Measurements from ENCODE around the gene SUSD5. TPM values are rescaled to one million over a fixed set of nuclear protein-coding genes. Genes with fewer than 3 reads are reported as not detected.
"Not testable (repeated sequence)": the region's sequence is repeated elsewhere in the genome, so short reads cannot be mapped to it uniquely, and the experiment has no call there.

Gene SUSD5
- total RNA-seq, 2 donors from 2014 or later: not detected

DNA sequence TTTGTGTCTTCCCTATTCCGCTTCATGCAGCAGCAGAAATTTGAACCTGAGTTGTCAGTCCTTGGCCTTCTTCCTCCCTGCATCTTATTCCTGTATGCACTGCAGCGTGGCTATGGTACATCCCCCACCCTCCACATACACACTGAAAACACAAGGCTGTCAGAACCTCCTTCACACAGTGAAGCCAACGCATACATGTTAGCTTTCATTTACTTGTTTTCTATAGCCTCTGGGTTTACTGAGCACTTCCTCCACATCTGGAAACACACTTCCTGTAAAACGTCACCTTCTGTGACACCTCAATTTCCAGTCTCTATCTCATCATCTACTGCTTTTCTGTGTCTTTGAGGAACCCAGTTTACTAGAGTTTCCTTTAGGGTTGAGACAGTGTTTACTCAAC lies 47.0 kb downstream of the SUSD5 start:
- H3K27ac Mint-ChIP-seq: no peak overlapping the region

GRCh38 chr3:33170531-33170930 lies 48.1 kb downstream of the SUSD5 start:
- H3K27ac Mint-ChIP-seq: no peak overlapping the region
- ATAC-seq: no peak

More for the DNA sequence above, 47.0 kb downstream of the SUSD5 start:
- DNase-seq (ENCODE audit: low spot score in 2 of 2): no peak
- peak in 1 of 2 donors; percentile 63 for ATAC-seq
- no peaks in the 10 kb centered on the region for H3K36me3 Mint-ChIP-seq
- peaks cover 0 to 5% of the 10 kb centered on the region in 2 donors for H3K9me3 Mint-ChIP-seq

GRCh38 chr3:33167716-33168336 lies 50.8 kb downstream of the SUSD5 start:
- peaks cover 0 to 5% of the 10 kb centered on the region in 2 donors for H3K9me3 Mint-ChIP-seq
- no peak overlapping the region for H3K27ac Mint-ChIP-seq
- no peak for ATAC-seq
- H3K36me3 Mint-ChIP-seq: no peaks in the 10 kb centered on the region
- no peak for DNase-seq (ENCODE audit: low spot score in 2 of 2)

More at GRCh38 chr3:33170531-33170930, 48.1 kb downstream of the SUSD5 start:
- no peaks in the 10 kb centered on the region for H3K36me3 Mint-ChIP-seq
- H3K9me3 Mint-ChIP-seq: peaks cover 0 to 5% of the 10 kb centered on the region in 2 donors
- no peak for DNase-seq (ENCODE audit: low spot score in 2 of 2)

DNA sequence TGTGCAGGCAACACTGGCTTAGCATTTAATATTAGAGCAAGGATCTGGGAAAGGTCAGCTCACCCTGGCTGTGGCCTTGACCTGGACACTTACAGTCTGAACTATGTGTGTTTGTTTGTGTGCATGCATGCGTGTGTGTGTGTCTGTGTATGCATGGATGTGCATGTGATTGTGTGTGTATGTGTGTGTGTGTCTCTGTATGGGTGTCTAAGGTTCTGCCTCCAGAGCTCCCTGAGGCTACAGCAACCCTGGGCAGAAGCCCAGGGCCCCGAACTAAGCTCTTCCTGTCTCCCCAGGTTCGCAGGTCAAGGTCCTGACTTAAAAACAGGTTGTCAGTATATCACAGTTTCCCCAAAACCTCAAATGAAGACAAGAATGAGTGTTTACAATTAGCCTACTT lies 51.3 kb downstream of the SUSD5 start:
- peaks cover 0 to 5% of the 10 kb centered on the region in 2 donors for H3K9me3 Mint-ChIP-seq
- no peak for ATAC-seq
- no peak for DNase-seq (ENCODE audit: low spot score in 2 of 2)
- no peak overlapping the region for H3K27ac Mint-ChIP-seq
- H3K36me3 Mint-ChIP-seq: no peaks in the 10 kb centered on the region

DNA sequence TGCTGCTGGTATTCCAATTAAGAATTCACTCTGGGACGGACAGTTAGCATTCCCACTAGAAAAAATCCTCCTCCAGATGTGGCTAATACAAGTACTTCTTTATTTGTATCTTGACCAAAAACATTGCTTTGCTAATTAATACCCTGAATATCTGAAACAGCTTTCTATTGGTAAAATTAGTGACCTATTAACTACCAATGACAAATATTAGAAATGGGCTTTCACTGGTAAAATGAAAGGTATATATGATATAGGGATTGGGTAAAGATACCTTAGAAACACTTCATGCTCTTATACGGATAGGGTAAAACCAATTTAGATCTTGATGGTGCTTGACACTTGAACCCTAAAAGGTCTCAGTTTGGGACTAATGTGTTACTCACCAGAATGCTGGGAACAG lies 52.5 kb downstream of the SUSD5 start:
- Mint-ChIP-seq H3K27ac (no peak overlapping the region), H3K9me3 (no peaks in the 10 kb centered on the region), H3K36me3 (no peaks in the 10 kb centered on the region)
- DNase-seq (ENCODE audit: low spot score in 2 of 2): no peak
- no peak for ATAC-seq

DNA sequence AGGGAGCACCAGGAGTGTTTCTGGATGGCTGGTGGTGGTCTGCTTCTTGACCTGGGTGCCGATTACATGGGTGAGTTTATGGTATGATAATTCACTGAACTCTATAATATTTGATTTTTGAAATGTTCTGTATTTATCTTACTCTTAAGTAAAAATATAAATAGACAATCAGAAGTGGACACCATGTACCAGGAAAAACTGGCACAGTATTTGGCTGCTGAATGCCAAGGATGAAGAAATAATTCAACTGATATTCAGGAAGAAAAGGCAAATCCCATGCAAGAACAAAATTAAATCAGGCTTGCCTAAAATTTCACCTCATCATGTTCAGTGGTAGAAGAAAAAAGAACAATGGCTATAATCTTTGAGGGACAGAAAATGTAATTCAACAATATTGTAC lies 53.2 kb downstream of the SUSD5 start:
- Mint-ChIP-seq H3K36me3 (no peaks in the 10 kb centered on the region), H3K9me3 (no peaks in the 10 kb centered on the region), H3K27ac (no peak overlapping the region)
- DNase-seq (ENCODE audit: low spot score in 2 of 2) (no peak), ATAC-seq (no peak)

DNA sequence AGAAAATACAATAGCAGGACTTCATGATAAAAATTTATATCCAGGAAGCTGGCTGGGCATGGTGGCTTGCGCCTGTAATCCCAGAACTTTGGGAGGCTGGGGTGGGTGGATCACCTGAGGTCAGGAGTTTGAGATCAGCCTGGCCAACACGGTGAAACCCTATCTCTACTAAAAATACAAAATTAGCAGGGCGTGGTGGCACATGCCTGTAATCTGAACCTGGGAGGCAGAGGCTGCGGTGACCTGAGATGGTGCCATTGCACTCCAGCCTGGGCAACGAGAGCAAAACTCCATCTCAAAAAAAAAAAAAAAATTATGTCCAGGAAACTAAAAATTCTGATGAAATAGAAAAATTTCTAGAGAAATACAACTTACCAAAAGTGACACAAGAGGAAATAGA lies 56.0 kb downstream of the SUSD5 start:
- ATAC-seq; DNase-seq (ENCODE audit: low spot score in 2 of 2); H3K9me3 Mint-ChIP-seq; H3K27ac Mint-ChIP-seq; H3K36me3 Mint-ChIP-seq: not testable (repeated sequence)

DNA sequence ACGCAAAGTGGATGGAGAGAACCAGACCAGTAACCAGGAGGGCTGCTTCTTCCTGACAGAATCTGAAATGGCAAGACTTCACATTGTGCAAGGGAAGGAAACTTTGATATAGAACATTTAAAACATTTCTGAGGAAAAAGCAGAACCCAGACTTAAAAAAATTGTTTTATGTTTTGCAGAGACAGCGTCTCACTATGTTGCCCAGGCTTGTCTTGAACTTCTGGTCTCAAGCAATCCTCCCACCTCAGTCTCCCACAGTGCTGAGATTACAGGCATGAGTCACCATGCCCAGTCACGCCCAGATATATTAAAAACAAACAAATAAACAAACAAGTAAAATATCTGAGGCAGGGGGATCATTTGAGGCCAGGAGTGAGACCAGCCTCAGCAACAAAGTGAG lies 58.6 kb downstream of the SUSD5 start:
- Mint-ChIP-seq H3K9me3 (no peaks in the 10 kb centered on the region), H3K27ac (no peak overlapping the region), H3K36me3 (no peaks in the 10 kb centered on the region)
- DNase-seq (ENCODE audit: low spot score in 2 of 2) (no peak), ATAC-seq (no peak)

DNA sequence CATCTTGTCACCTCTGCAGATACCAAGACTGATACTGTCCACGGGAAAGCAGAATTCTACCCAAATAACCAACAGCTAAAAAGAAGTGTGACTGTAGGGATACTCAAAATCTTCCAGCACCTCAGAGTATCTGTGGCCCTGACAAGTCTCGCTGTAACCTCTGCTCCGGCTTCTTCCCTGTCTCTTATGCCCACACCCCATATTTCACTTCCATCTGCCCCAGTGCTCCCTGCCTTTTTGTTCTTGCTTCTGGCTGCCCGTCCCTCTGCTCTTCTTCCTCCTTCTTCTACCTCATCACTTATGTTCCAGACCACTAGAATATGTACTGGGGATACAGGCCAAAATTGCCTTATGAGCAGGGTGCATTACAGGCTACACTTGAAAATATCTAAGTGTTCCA lies 59.4 kb downstream of the SUSD5 start:
- no peak overlapping the region for H3K27ac Mint-ChIP-seq
- no peak for DNase-seq (ENCODE audit: low spot score in 2 of 2)
- no peaks in the 10 kb centered on the region for H3K36me3 Mint-ChIP-seq

DNA sequence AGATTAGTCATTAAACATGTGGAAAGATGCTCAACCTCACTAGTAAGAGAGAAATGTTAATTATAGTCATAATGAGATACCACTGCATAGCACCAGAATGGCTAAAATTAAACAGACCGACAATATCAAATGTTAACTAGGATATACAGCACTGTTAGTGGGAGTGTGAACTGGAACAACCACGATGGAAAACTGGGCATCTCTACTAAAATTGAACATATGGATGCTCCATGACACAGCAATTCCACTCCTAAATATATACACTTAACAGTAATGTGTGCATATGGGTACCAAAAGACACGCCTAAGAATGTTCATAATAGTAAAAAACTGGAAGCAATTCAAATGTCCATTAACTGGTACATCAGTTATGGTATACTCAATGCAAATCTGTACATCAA lies 63.3 kb downstream of the SUSD5 start:
- no peaks in the 10 kb centered on the region for H3K36me3 Mint-ChIP-seq
- ATAC-seq: no peak
- no peak for DNase-seq (ENCODE audit: low spot score in 2 of 2)
- H3K9me3 Mint-ChIP-seq: no peaks in the 10 kb centered on the region
- H3K27ac Mint-ChIP-seq: no peak overlapping the region

More for the DNA sequence above, 59.4 kb downstream of the SUSD5 start:
- ATAC-seq: no peak
- no peaks in the 10 kb centered on the region for H3K9me3 Mint-ChIP-seq

DNA sequence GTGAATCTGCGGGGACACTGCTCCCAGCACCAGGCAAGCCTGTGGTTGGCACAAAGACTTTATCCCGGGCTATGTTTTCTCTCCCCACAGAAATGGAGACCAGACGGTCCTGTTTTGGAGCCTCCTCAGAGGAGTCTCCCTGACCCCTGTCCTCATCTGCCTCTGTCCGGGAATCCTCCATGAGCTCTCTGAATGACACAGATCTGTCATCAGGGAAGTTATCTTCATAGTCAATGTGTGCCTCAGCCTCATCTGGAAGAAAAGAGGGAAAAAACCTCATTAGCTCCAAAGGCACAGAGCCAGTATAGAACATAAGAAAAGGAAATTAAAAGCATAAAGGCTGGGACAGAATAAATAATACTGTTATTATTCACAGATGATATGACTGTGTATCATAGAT lies 64.8 kb downstream of the SUSD5 start:
- Mint-ChIP-seq H3K36me3 (no peaks in the 10 kb centered on the region), H3K27ac (no peak overlapping the region), H3K9me3 (no peaks in the 10 kb centered on the region)
- ATAC-seq: no peak
- no peak for DNase-seq (ENCODE audit: low spot score in 2 of 2)

DNA sequence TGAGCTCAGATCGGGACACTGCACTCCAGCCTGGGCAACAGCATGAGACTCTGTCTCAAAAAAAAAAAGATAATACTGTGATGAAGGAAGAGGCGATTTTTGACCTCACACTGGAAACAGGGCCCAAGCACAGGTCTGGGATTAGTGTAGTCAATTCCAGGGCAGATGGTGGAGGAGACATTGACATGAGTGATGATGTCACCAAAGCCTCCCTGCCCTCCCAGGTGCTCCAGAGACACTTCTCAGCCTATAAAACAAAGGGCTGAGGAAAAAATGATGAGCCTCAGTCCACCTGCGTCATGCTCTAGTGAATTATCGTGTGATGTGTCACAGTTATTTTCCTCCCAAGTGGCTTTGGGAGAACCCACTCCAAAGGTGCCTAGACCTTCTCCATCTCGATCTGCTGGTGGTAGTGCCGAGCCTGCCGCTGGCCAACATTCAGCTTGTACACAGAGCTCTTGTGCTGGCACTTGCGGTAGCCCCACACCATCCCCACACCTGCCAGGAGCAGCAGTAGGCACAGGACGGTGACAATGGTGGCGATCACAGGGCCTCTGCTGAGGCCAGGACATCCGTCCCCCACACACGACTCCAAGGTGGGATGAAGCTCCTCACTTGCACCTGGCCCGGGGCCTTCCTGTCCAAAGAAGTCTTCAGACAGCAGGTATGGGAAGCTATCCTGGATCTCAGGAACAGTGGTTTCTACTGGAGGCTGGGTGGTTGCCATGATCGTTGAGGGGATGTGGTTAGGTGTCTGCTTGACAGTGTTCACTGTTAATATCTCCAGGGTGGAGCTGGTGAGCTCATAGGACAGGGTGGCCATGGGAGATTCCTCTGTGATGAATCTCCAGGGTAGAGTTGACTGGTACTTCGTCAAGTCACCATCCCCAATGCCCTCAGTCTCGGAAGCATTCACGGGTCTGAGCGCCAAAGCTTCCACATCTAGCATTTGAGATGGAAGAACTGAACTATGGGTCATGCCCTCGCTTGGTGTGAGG lies 65.9 kb downstream of the SUSD5 start:
- H3K36me3 Mint-ChIP-seq: no peaks in the 10 kb centered on the region
- ATAC-seq (peak in 1 of 2 donors; percentile 22), DNase-seq (ENCODE audit: low spot score in 2 of 2) (no peak)
- peaks cover 0 to 6% of the 10 kb centered on the region in 2 donors for H3K9me3 Mint-ChIP-seq
- H3K27ac Mint-ChIP-seq: no peak overlapping the region

- Mint-ChIP-seq H3K9me3 (peaks cover 0 to 6% of the 10 kb centered on the region in 2 donors), H3K27ac (no peak overlapping the region), H3K36me3 (no peaks in the 10 kb centered on the region)
- no peak for DNase-seq (ENCODE audit: low spot score in 2 of 2)
- ATAC-seq: no peak
These were observed 69.3 kb downstream of the SUSD5 start for GRCh38 chr3:33149342-33149741.

GRCh38 chr3:33146791-33147445 lies 71.7 kb downstream of the SUSD5 start:
- ATAC-seq: no peak
- Mint-ChIP-seq H3K36me3 (no peaks in the 10 kb centered on the region), H3K9me3 (peaks cover 0 to 6% of the 10 kb centered on the region in 2 donors), H3K27ac (peak overlapping the region in 1 of 2 donors; percentile 38)
- DNase-seq (ENCODE audit: low spot score in 2 of 2): no peak

- Mint-ChIP-seq H3K9me3 (peaks cover 0 to 6% of the 10 kb centered on the region in 2 donors), H3K36me3 (no peaks in the 10 kb centered on the region), H3K27ac (no peak overlapping the region)
- DNase-seq (ENCODE audit: low spot score in 2 of 2) (no peak), ATAC-seq (no peak)
These were observed 72.6 kb downstream of the SUSD5 start for GRCh38 chr3:33145901-33146580.

- Mint-ChIP-seq H3K27ac (no peak overlapping the region), H3K36me3 (no peaks in the 10 kb centered on the region), H3K9me3 (peaks cover 0 to 6% of the 10 kb centered on the region in 2 donors)
- ATAC-seq (no peak), DNase-seq (ENCODE audit: low spot score in 2 of 2) (no peak)
These were observed 73.2 kb downstream of the SUSD5 start for GRCh38 chr3:33145221-33145900.

All from activated naive CD4-positive, alpha-beta T cell treated with anti-CD3 and anti-CD28 coated beads, Interleukin-2, amount 50 U/mL, for 72 hours (primary cell).